GM19025 (cell line): ENCODE data around the gene ALOX12.

Experiments used
- ATAC-seq: cut with Tn5 transposase; IDR thresholded peaks from one replicate; pipeline ENCODE4 v1.9.1; 2021; ENCODE audit warnings: mild to moderate bottlenecking, low read depth, moderate library complexity; ENCODE audit not compliant: unreplicated experiment

The ALOX12 gene

GRCh38 chr17:7001318-7001961 is 5.6 kb downstream of the ALOX12 start:
- ATAC-seq: no peak

- ATAC-seq: no peak
These were observed 6.6 kb downstream of the ALOX12 start for GRCh38 chr17:7002288-7003047.

- no peak for ATAC-seq
These were observed 7.9 kb downstream of the ALOX12 start for GRCh38 chr17:7003745-7004144.

- no peak for ATAC-seq
These were observed 8.8 kb downstream of the ALOX12 start for GRCh38 chr17:7004398-7005253.

GRCh38 chr17:7005716-7006115 is 9.9 kb downstream of the ALOX12 start:
- ATAC-seq: no peak

- ATAC-seq: no peak
These were observed 11.3 kb downstream of the ALOX12 start for GRCh38 chr17:7007143-7007542.

GRCh38 chr17:7010523-7010922 is 14.7 kb downstream of the ALOX12 start:
- no peak for ATAC-seq

- ATAC-seq: no peak
These were observed 15.6 kb downstream of the ALOX12 start for GRCh38 chr17:7011415-7011814.

- no peak for ATAC-seq
These were observed 16.0 kb downstream of the ALOX12 start for GRCh38 chr17:7011942-7012254.

- ATAC-seq: peak; percentile 85
These were observed 18.6 kb downstream of the ALOX12 start for GRCh38 chr17:7014261-7014994.

- peak; percentile 5 for ATAC-seq
These were observed 19.4 kb downstream of the ALOX12 start for GRCh38 chr17:7014995-7015958.

GRCh38 chr17:7016418-7016817 is 20.6 kb downstream of the ALOX12 start:
- no peak for ATAC-seq

- ATAC-seq: no peak
These were observed 21.3 kb downstream of the ALOX12 start for GRCh38 chr17:7016886-7017826.

- no peak for ATAC-seq
These were observed 22.0 kb downstream of the ALOX12 start for GRCh38 chr17:7017827-7018200.

- no peak for ATAC-seq
These were observed 22.6 kb downstream of the ALOX12 start for GRCh38 chr17:7018331-7018964.

- no peak for ATAC-seq
These were observed 23.5 kb downstream of the ALOX12 start for GRCh38 chr17:7019367-7019766.

- no peak for ATAC-seq
These were observed 24.1 kb downstream of the ALOX12 start for GRCh38 chr17:7019839-7020519.
